ENCODE results near the gene GPR107.

Gene GPR107

GRCh38 chr9:130183133-130183762 lies 129.5 kb downstream of the GPR107 start:
- ATAC-seq: peak; percentile 86
- no peak for TF ChIP-seq ARNTL (CRISPR knock-in tag; IDR thresholded peaks at IDR 0.05; ENCODE audit: borderline replicate concordance, low read depth)
- peak; percentile 42; the same call in 1 of the 2 replicates for TF ChIP-seq ZFP3 (CRISPR knock-in tag; IDR thresholded peaks at IDR 0.05)

GRCh38 chr9:130185017-130185416 lies 131.3 kb downstream of the GPR107 start:
- TF ChIP-seq, protein P1, sequence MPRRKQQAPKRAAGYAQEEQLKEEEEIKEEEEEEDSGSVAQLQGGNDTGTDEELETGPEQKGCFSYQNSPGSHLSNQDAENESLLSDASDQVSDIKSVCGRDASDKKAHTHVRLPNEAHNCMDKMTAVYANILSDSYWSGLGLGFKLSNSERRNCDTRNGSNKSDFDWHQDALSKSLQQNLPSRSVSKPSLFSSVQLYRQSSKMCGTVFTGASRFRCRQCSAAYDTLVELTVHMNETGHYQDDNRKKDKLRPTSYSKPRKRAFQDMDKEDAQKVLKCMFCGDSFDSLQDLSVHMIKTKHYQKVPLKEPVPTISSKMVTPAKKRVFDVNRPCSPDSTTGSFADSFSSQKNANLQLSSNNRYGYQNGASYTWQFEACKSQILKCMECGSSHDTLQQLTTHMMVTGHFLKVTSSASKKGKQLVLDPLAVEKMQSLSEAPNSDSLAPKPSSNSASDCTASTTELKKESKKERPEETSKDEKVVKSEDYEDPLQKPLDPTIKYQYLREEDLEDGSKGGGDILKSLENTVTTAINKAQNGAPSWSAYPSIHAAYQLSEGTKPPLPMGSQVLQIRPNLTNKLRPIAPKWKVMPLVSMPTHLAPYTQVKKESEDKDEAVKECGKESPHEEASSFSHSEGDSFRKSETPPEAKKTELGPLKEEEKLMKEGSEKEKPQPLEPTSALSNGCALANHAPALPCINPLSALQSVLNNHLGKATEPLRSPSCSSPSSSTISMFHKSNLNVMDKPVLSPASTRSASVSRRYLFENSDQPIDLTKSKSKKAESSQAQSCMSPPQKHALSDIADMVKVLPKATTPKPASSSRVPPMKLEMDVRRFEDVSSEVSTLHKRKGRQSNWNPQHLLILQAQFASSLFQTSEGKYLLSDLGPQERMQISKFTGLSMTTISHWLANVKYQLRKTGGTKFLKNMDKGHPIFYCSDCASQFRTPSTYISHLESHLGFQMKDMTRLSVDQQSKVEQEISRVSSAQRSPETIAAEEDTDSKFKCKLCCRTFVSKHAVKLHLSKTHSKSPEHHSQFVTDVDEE (CRISPR knock-in tag; IDR thresholded peaks at IDR 0.05): no peak
- TF ChIP-seq CREB5 (CRISPR knock-in tag; IDR thresholded peaks at IDR 0.05; ENCODE audit: low read depth): no peak
- TF ChIP-seq RARB (CRISPR knock-in tag; IDR thresholded peaks at IDR 0.05): no peak
- TF ChIP-seq CSRNP3 (CRISPR knock-in tag; IDR thresholded peaks at IDR 0.05): no peak
- TF ChIP-seq, protein P2, sequence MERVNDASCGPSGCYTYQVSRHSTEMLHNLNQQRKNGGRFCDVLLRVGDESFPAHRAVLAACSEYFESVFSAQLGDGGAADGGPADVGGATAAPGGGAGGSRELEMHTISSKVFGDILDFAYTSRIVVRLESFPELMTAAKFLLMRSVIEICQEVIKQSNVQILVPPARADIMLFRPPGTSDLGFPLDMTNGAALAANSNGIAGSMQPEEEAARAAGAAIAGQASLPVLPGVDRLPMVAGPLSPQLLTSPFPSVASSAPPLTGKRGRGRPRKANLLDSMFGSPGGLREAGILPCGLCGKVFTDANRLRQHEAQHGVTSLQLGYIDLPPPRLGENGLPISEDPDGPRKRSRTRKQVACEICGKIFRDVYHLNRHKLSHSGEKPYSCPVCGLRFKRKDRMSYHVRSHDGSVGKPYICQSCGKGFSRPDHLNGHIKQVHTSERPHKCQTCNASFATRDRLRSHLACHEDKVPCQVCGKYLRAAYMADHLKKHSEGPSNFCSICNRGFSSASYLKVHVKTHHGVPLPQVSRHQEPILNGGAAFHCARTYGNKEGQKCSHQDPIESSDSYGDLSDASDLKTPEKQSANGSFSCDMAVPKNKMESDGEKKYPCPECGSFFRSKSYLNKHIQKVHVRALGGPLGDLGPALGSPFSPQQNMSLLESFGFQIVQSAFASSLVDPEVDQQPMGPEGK (CRISPR knock-in tag; IDR thresholded peaks at IDR 0.05; ENCODE audit: borderline replicate concordance): no peak
- TF ChIP-seq OSR1 (CRISPR knock-in tag; IDR thresholded peaks at IDR 0.05): no peak
- no peak for TF ChIP-seq POU6F1 (CRISPR knock-in tag; IDR thresholded peaks at IDR 0.05; ENCODE audit: borderline replicate concordance, low read depth)
- no peak for TF ChIP-seq ZNF8 (CRISPR knock-in tag; IDR thresholded peaks at IDR 0.05)
- TF ChIP-seq PPARA (CRISPR knock-in tag; IDR thresholded peaks at IDR 0.05; ENCODE audit: borderline replicate concordance): no peak
- TF ChIP-seq SNAI2 (CRISPR knock-in tag; IDR thresholded peaks at IDR 0.05): no peak
- TF ChIP-seq ZFP30 (CRISPR knock-in tag; IDR thresholded peaks at IDR 0.05): no peak
- TF ChIP-seq ZC3H10 (CRISPR knock-in tag; IDR thresholded peaks at IDR 0.05): no peak
- TF ChIP-seq GLIS3 (CRISPR knock-in tag; IDR thresholded peaks at IDR 0.05): no peak
- TF ChIP-seq BACH2 (CRISPR knock-in tag; IDR thresholded peaks at IDR 0.05; ENCODE audit: borderline replicate concordance): no peak
- no peak for TF ChIP-seq TCF4 (CRISPR knock-in tag; IDR thresholded peaks at IDR 0.05; ENCODE audit: borderline replicate concordance)
- no peak for TF ChIP-seq ZNF565 (CRISPR knock-in tag; conservative IDR thresholded peaks at IDR 0.05; ENCODE audit: low read depth)
- TF ChIP-seq ISL1 (CRISPR knock-in tag; IDR thresholded peaks at IDR 0.05): no peak
- no peak for TF ChIP-seq ZFP3 (CRISPR knock-in tag; IDR thresholded peaks at IDR 0.05)
- ATAC-seq: no peak

DNA sequence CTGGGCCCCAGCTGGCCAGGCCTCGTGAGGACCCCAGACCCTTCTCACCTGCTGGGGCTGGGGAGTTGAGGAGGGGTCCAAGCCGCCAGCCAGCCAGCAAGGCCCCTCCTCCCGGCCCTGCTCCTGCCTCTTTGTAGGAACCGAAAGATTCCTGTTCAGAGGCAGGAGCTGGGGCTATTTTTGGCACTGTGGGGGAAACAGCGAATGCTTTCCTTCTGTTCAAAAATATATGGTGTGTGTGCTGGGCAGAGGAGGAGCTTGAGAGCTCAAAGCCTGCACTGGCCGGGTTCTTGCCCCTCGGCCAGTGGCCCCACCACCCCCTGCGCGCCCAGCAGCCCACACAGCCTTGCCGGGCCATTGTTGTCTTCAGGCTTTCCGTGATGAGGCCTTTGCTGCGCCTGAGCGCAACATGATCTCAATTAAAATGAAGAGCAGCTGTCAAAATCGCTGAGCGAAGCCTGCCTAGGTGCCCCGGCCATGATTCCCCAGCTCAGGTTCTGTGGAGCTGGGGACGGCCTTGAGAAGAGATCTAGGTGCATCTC lies 131.9 kb downstream of the GPR107 start:
- peak; percentile 17 for ATAC-seq
- no peak for TF ChIP-seq SNAI2 (CRISPR knock-in tag; IDR thresholded peaks at IDR 0.05)
- no peak for TF ChIP-seq ZNF70 (CRISPR knock-in tag; IDR thresholded peaks at IDR 0.05)
- TF ChIP-seq ZNF8 (CRISPR knock-in tag; IDR thresholded peaks at IDR 0.05): no peak
- no peak for TF ChIP-seq BACH2 (CRISPR knock-in tag; IDR thresholded peaks at IDR 0.05; ENCODE audit: borderline replicate concordance)
- no peak for TF ChIP-seq RARB (CRISPR knock-in tag; IDR thresholded peaks at IDR 0.05)
- TF ChIP-seq, protein P1 (CRISPR knock-in tag; IDR thresholded peaks at IDR 0.05): no peak
- no peak for TF ChIP-seq ARNTL (CRISPR knock-in tag; IDR thresholded peaks at IDR 0.05; ENCODE audit: borderline replicate concordance, low read depth)
- TF ChIP-seq CREB5 (CRISPR knock-in tag; IDR thresholded peaks at IDR 0.05; ENCODE audit: low read depth): no peak
- TF ChIP-seq ZC3H10 (CRISPR knock-in tag; IDR thresholded peaks at IDR 0.05): no peak
- no peak for TF ChIP-seq ESRRG (CRISPR knock-in tag; IDR thresholded peaks at IDR 0.05)
- no peak for TF ChIP-seq OSR1 (CRISPR knock-in tag; IDR thresholded peaks at IDR 0.05)
- TF ChIP-seq POU6F1 (CRISPR knock-in tag; IDR thresholded peaks at IDR 0.05; ENCODE audit: borderline replicate concordance, low read depth): no peak
